ENCODE results near the gene TMPRSS15.

DNA sequence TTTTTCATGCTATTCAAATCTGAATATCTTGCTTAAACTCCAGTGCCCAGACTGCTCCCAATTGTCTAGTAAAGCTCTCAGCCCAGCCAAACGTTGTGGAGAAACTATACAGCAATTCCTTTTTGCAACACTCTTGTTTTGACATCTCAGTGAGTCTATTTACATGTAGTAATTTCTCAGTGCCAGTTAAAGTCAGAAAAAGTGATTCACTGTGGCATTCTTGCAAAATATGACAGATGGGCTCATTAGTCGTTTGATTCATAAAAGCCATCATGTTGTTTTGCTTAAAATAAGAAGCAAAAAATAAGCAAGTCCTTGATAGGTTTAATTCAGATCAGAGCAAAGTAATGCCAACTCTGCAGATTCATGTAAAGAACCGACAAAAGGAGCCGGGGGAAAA is 20.7 kb upstream of the TMPRSS15 start:
- TF ChIP-seq, protein P1, sequence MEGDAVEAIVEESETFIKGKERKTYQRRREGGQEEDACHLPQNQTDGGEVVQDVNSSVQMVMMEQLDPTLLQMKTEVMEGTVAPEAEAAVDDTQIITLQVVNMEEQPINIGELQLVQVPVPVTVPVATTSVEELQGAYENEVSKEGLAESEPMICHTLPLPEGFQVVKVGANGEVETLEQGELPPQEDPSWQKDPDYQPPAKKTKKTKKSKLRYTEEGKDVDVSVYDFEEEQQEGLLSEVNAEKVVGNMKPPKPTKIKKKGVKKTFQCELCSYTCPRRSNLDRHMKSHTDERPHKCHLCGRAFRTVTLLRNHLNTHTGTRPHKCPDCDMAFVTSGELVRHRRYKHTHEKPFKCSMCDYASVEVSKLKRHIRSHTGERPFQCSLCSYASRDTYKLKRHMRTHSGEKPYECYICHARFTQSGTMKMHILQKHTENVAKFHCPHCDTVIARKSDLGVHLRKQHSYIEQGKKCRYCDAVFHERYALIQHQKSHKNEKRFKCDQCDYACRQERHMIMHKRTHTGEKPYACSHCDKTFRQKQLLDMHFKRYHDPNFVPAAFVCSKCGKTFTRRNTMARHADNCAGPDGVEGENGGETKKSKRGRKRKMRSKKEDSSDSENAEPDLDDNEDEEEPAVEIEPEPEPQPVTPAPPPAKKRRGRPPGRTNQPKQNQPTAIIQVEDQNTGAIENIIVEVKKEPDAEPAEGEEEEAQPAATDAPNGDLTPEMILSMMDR (conservative IDR thresholded peaks at IDR 0.05) = no peak
- TF ChIP-seq EZH2 (IDR thresholded peaks at IDR 0.05; ENCODE audit: low read depth) = no peak
